Calu3 (cell line): ENCODE data around the gene TRMT10B. TPM values are rescaled to one million over a fixed set of nuclear protein-coding genes. Genes with fewer than 3 reads are reported as not detected.

ENCODE experiments used
- BruUV-seq: library from RNA; stranded (reverse); fragments of 400-500 nt; replicated peaks from 2 replicates; lab custom pipeline; 2021; lab: Mats Ljungman, UMichigan
- CTCF ChIA-PET: fragments of 300-600 bp; sonication (Branson Sonifier 250); formaldehyde crosslinking; loops from one replicate; lab custom pipeline; 2022; ENCODE audit warnings: antibody characterized with exemption; lab: Charles Lee
- DNase-seq: peaks from one replicate; pipeline ENCODE4 v3.0.0; 2022
- H3K27ac Mint-ChIP-seq: one replicate; pipeline ENCODE4 v1.8.0; 2022; ENCODE audit warnings: mixed read lengths; ENCODE audit not compliant: unreplicated experiment
- H3K27me3 Mint-ChIP-seq: one replicate; pipeline ENCODE4 v1.8.0; 2022; ENCODE audit warnings: mixed read lengths; ENCODE audit not compliant: unreplicated experiment
- H3K36me3 Mint-ChIP-seq: one replicate; pipeline ENCODE4 v1.8.0; 2022; ENCODE audit warnings: mild to moderate bottlenecking, moderate library complexity, mixed read lengths; ENCODE audit not compliant: insufficient read depth, unreplicated experiment
- H3K4me1 Mint-ChIP-seq: one replicate; pipeline ENCODE4 v1.8.0; 2022; ENCODE audit warnings: mild to moderate bottlenecking, low read depth, mixed read lengths; ENCODE audit not compliant: unreplicated experiment
- H3K4me3 Mint-ChIP-seq: one replicate; pipeline ENCODE4 v1.8.0; 2022; ENCODE audit warnings: mild to moderate bottlenecking, low read depth, moderate library complexity, mixed read lengths; ENCODE audit not compliant: unreplicated experiment
- H3K9me3 Mint-ChIP-seq: one replicate; pipeline ENCODE4 v1.8.0; 2022; ENCODE audit warnings: low read depth, mixed read lengths; ENCODE audit not compliant: unreplicated experiment
- CTCF ChIP-seq: fragments of 200-600 bp; IDR thresholded peaks from one replicate; pipeline ENCODE4 v1.8.0; 2022; ENCODE audit warnings: antibody characterized with exemption; ENCODE audit not compliant: unreplicated experiment
- intact Hi-C: fragments of 100-400 bp; cut with micrococcal nuclease; formaldehyde crosslinking; loops from one replicate; pipeline ENCODE4 v1.10.0; 2022; ENCODE audit not compliant: unreplicated experiment
- total RNA-seq: library from RNA; stranded (reverse); gene quantifications from 2 replicates; pipeline ENCODE4 v1.2.3, GENCODE V29; 2022

Gene TRMT10B
- total RNA-seq, 1 experiment from 2014 or later = 4.1 TPM

GRCh38 chr9:37790096-37790495 lies 36.5 kb downstream of the TRMT10B start:
- Mint-ChIP-seq H3K27me3 (no peaks in the 10 kb centered on the region), H3K36me3 (peaks cover 4% of the 10 kb centered on the region), H3K4me3 (no peak overlapping the region), H3K9me3 (no peaks in the 10 kb centered on the region), H3K27ac (no peak overlapping the region), H3K4me1 (no peaks in the 10 kb centered on the region)
- no peak for DNase-seq
- no TSS peak for BruUV-seq
- intact Hi-C loops = no loop called here
- no peak for TF ChIP-seq CTCF
- CTCF ChIA-PET = interaction anchor here (0.5 kb wide), 1 partner anchor 473 kb away, joined by 3 read pairs; no protein-coding TSS in a partner anchor

- H3K4me1 Mint-ChIP-seq = no peaks in the 10 kb centered on the region
- no peak for DNase-seq
- H3K9me3 Mint-ChIP-seq = no peaks in the 10 kb centered on the region
- H3K27me3 Mint-ChIP-seq = no peaks in the 10 kb centered on the region
- CTCF ChIA-PET = no interaction called here
- no TSS peak for BruUV-seq
- H3K4me3 Mint-ChIP-seq = no peak overlapping the region
- no peaks in the 10 kb centered on the region for H3K36me3 Mint-ChIP-seq
- intact Hi-C loops = no loop called here
- TF ChIP-seq CTCF = no peak
- no peak overlapping the region for H3K27ac Mint-ChIP-seq
These were observed 38.5 kb downstream of the TRMT10B start for GRCh38 chr9:37792122-37792521.

- no peak overlapping the region for H3K4me3 Mint-ChIP-seq
- peaks cover 7% of the 10 kb centered on the region for H3K36me3 Mint-ChIP-seq
- no peak overlapping the region for H3K27ac Mint-ChIP-seq
- no peaks in the 10 kb centered on the region for H3K27me3 Mint-ChIP-seq
- CTCF ChIA-PET = no interaction called here
- H3K9me3 Mint-ChIP-seq = no peaks in the 10 kb centered on the region
- TF ChIP-seq CTCF = no peak
- DNase-seq = no peak
- H3K4me1 Mint-ChIP-seq = no peaks in the 10 kb centered on the region
- no TSS peak for BruUV-seq
- intact Hi-C loops = no loop called here
These were observed 42.6 kb downstream of the TRMT10B start for GRCh38 chr9:37796232-37796631.

GRCh38 chr9:37798677-37799076 lies 45.1 kb downstream of the TRMT10B start:
- DNase-seq = no peak
- Mint-ChIP-seq H3K4me3 (no peak overlapping the region), H3K9me3 (no peaks in the 10 kb centered on the region), H3K27ac (peak overlapping the region; percentile 16), H3K36me3 (peaks cover 7% of the 10 kb centered on the region), H3K4me1 (peaks cover 7% of the 10 kb centered on the region), H3K27me3 (no peaks in the 10 kb centered on the region)
- TF ChIP-seq CTCF = no peak
- no TSS peak for BruUV-seq
- intact Hi-C loops = no loop called here
- CTCF ChIA-PET = no interaction called here
